Neural cell (in vitro differentiated cells): ENCODE results near the gene LPAR1. TPM values are rescaled to one million over a fixed set of nuclear protein-coding genes. Genes with fewer than 3 reads are reported as not detected.
"Not testable (repeated sequence)": the region's sequence is repeated elsewhere in the genome, so short reads cannot be mapped to it uniquely, and the experiment has no call there.

Experiments used
- H2AFZ ChIP-seq: fragments of 200-600, 300-800 bp; sonication (generic), shearing (Covaris generic); 2 replicates; pipeline ENCODE4 v1.6.0; 2014; ENCODE audit warnings: low read depth, mild to moderate bottlenecking, antibody characterized with exemption, low read length, moderate library complexity
- H3F3A ChIP-seq: fragments of 200-600 bp; shearing (Covaris generic); 2 replicates; pipeline ENCODE4 v1.6.1; 2016; ENCODE audit warnings: mild to moderate bottlenecking, moderate library complexity, mixed read lengths, antibody characterized with exemption, low read length; ENCODE audit not compliant: insufficient read depth, poor library complexity, severe bottlenecking
- H3K27ac ChIP-seq: fragments of 200-600, 300-800 bp; sonication (generic), shearing (Covaris generic); 2 replicates; pipeline ENCODE4 v1.5.1; 2014; ENCODE audit warnings: mild to moderate bottlenecking, low read length, moderate library complexity
- H3K27me3 ChIP-seq: fragments of 300-800, 200-600 bp; sonication (generic), shearing (Covaris generic); 2 replicates; pipeline ENCODE4 v1.6.0; 2014; ENCODE audit warnings: mild to moderate bottlenecking, low read depth, low read length, moderate library complexity; ENCODE audit not compliant: insufficient read depth
- H3K36me3 ChIP-seq: fragments of 300-800, 200-600 bp; sonication (generic), shearing (Covaris generic); 2 replicates; pipeline ENCODE4 v1.5.1; 2014; ENCODE audit warnings: mild to moderate bottlenecking, antibody characterized with exemption, low read length, moderate library complexity; ENCODE audit not compliant: insufficient read depth
- H3K4me2 ChIP-seq: fragments of 300-800, 200-600 bp; sonication (generic), shearing (Covaris generic); 2 replicates; pipeline ENCODE4 v1.6.0; 2014; ENCODE audit warnings: mild to moderate bottlenecking, low read length
- H3K4me3 ChIP-seq: fragments of 300-800, 200-600 bp; sonication (generic), shearing (Covaris generic); 2 replicates; pipeline ENCODE4 v1.5.1; 2014; ENCODE audit warnings: mild to moderate bottlenecking, low read length, moderate library complexity
- H3K79me2 ChIP-seq: fragments of 200-600 bp; shearing (Covaris generic); replicated peaks from 2 replicates; pipeline ENCODE4 v1.6.0; 2014; ENCODE audit warnings: mild to moderate bottlenecking, low read length, moderate library complexity; ENCODE audit not compliant: insufficient read depth
- H3K9ac ChIP-seq: fragments of 300-800, 200-600 bp; sonication (generic), shearing (Covaris generic); 2 replicates; pipeline ENCODE4 v1.6.1; 2016; ENCODE audit warnings: mild to moderate bottlenecking, low read length, mixed read lengths
- H3K9me2 ChIP-seq: fragments of 200-600 bp; shearing (Covaris generic); 2 replicates; pipeline ENCODE4 v1.6.1; 2016; ENCODE audit warnings: mild to moderate bottlenecking, low read length, mixed read lengths; ENCODE audit not compliant: insufficient read depth
- H3K9me3 ChIP-seq: fragments of 200-600, 300-800 bp; sonication (generic), shearing (Covaris generic); 2 replicates; pipeline ENCODE4 v1.6.1; 2016; ENCODE audit warnings: mild to moderate bottlenecking, mixed run types, low read length, moderate library complexity, mixed read lengths
- H4K20me1 ChIP-seq: fragments of 200-600 bp; shearing (Covaris generic); 2 replicates; pipeline ENCODE4 v1.6.1; 2016; ENCODE audit warnings: mild to moderate bottlenecking, mixed run types; ENCODE audit not compliant: insufficient read depth
- EP300 ChIP-seq: fragments of 450-650 bp; conservative IDR thresholded peaks from 2 replicates; pipeline ENCODE4 v1.6.1; 2014; ENCODE audit warnings: antibody characterized with exemption, mild to moderate bottlenecking, moderate library complexity; ENCODE audit not compliant: poor library complexity, severe bottlenecking
- EZH2 ChIP-seq: fragments of 200-600, 300-800 bp; shearing (Covaris generic), sonication (generic); IDR thresholded peaks from 2 replicates; pipeline ENCODE4 v1.6.1; 2014; ENCODE audit warnings: antibody characterized with exemption, low read length, borderline replicate concordance, mild to moderate bottlenecking; ENCODE audit not compliant: insufficient read depth, poor library complexity, severe bottlenecking
- MXI1 ChIP-seq: fragments of 450-650 bp; conservative IDR thresholded peaks from 2 replicates; pipeline ENCODE4 v1.6.1; 2014; ENCODE audit warnings: antibody characterized with exemption, mild to moderate bottlenecking; ENCODE audit not compliant: poor library complexity, severe bottlenecking
- POLR2AphosphoS5 ChIP-seq: IDR thresholded peaks from 2 replicates; pipeline ENCODE4 v1.6.1; 2012
- RAD21 ChIP-seq: fragments of 450-650 bp; conservative IDR thresholded peaks from 2 replicates; pipeline ENCODE4 v1.6.1; 2014; ENCODE audit warnings: antibody characterized with exemption, mild to moderate bottlenecking, moderate library complexity
- REST ChIP-seq: IDR thresholded peaks from 2 replicates; pipeline ENCODE4 v1.6.1; 2012; ENCODE audit warnings: borderline replicate concordance
- SMC3 ChIP-seq: fragments of 450-650 bp; conservative IDR thresholded peaks from 2 replicates; pipeline ENCODE4 v1.6.1; 2014; ENCODE audit warnings: antibody characterized with exemption, mild to moderate bottlenecking, moderate library complexity; ENCODE audit not compliant: poor library complexity
- TAF1 ChIP-seq: IDR thresholded peaks from 2 replicates; pipeline ENCODE4 v1.6.1; 2012; ENCODE audit warnings: low read depth
- polyA plus RNA-seq: library from polyadenylated mRNA; depleted of rRNA; stranded (reverse); fragments of >200 nt; gene quantifications from 2 replicates; pipeline ENCODE4 v1.2.3, GENCODE V29; 2014
- TF ChIP-seq, protein P1 (sequence below): fragments of 450-650 bp; IDR thresholded peaks from 2 replicates; pipeline ENCODE4 v1.5.1; 2014; ENCODE audit warnings: antibody characterized with exemption, mild to moderate bottlenecking, moderate library complexity; ENCODE audit not compliant: poor library complexity, severe bottlenecking

Gene LPAR1
- polyA plus RNA-seq, 1 donor from 2014 or later: 0.54 TPM

DNA sequence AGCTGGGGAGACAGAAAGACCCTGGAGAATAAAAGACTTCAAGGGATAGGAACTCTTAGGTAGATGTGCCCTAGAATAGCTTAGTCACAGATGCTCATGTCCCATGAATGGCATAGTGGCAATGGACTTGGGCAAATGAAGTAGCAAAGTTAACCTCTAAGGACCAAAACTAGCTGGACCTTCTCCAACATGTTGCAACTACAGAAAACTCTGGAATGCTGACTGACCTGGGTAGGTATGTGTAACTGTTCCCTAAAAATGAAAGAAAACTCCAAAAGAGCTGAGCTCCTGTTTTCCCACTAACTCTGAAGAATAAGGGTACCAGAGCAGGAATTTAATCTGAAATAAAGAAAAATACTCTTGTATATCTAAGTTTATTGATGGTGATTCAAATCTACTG is 12.5 kb upstream of the LPAR1 start:
- Histone ChIP-seq H3K27ac (no peak overlapping the region), H3F3A (no peaks in the 10 kb centered on the region), H3K9me3 (no peaks in the 10 kb centered on the region), H3K36me3 (no peaks in the 10 kb centered on the region), H3K9me2 (no peaks in the 10 kb centered on the region), H3K79me2 (no peaks in the 10 kb centered on the region), H3K4me2 (no peak overlapping the region), H2AFZ (no peak overlapping the region), H4K20me1 (no peaks in the 10 kb centered on the region), H3K9ac (no peak overlapping the region), H3K27me3 (no peaks in the 10 kb centered on the region), H3K4me3 (no peak overlapping the region)
- TF ChIP-seq MXI1 (no peak), POLR2AphosphoS5 (no peak), RAD21 (no peak), EZH2 (no peak), TAF1 (no peak), REST (no peak), EP300 (no peak), SMC3 (no peak)
- TF ChIP-seq, protein P1, sequence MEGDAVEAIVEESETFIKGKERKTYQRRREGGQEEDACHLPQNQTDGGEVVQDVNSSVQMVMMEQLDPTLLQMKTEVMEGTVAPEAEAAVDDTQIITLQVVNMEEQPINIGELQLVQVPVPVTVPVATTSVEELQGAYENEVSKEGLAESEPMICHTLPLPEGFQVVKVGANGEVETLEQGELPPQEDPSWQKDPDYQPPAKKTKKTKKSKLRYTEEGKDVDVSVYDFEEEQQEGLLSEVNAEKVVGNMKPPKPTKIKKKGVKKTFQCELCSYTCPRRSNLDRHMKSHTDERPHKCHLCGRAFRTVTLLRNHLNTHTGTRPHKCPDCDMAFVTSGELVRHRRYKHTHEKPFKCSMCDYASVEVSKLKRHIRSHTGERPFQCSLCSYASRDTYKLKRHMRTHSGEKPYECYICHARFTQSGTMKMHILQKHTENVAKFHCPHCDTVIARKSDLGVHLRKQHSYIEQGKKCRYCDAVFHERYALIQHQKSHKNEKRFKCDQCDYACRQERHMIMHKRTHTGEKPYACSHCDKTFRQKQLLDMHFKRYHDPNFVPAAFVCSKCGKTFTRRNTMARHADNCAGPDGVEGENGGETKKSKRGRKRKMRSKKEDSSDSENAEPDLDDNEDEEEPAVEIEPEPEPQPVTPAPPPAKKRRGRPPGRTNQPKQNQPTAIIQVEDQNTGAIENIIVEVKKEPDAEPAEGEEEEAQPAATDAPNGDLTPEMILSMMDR: no peak

GRCh38 chr9:111047287-111047686 is 9.0 kb upstream of the LPAR1 start:
- H3K36me3 ChIP-seq, H3K9me2 ChIP-seq, H3K4me2 ChIP-seq, H2AFZ ChIP-seq, H3K9me3 ChIP-seq, H3K9ac ChIP-seq, H3K27ac ChIP-seq, H3K4me3 ChIP-seq, H3F3A ChIP-seq, H4K20me1 ChIP-seq, H3K79me2 ChIP-seq, H3K27me3 ChIP-seq: not testable (repeated sequence)

- Histone ChIP-seq H3K9me3 (no peaks in the 10 kb centered on the region), H2AFZ (no peak overlapping the region)
Measured at GRCh38 chr9:111041902-111042301, 3.6 kb upstream of the LPAR1 start.

More at GRCh38 chr9:111041902-111042301, 3.6 kb upstream of the LPAR1 start:
- H3K27ac ChIP-seq: no peak overlapping the region
- no peaks in the 10 kb centered on the region for H4K20me1 ChIP-seq
- no peak overlapping the region for H3K4me3 ChIP-seq
- no peaks in the 10 kb centered on the region for H3K36me3 ChIP-seq
- no peaks in the 10 kb centered on the region for H3K9me2 ChIP-seq
- TF ChIP-seq SMC3 (no peak), EP300 (no peak), REST (no peak), RAD21 (no peak)
- TF ChIP-seq, protein P1: no peak
- peaks cover 35% of the 10 kb centered on the region for H3K27me3 ChIP-seq
- no peaks in the 10 kb centered on the region for H3K79me2 ChIP-seq
- no peak overlapping the region for H3K9ac ChIP-seq
- no peaks in the 10 kb centered on the region for H3F3A ChIP-seq
- H3K4me2 ChIP-seq: no peak overlapping the region
